ENCODE measurements around the gene RHCG.

The RHCG gene

DNA sequence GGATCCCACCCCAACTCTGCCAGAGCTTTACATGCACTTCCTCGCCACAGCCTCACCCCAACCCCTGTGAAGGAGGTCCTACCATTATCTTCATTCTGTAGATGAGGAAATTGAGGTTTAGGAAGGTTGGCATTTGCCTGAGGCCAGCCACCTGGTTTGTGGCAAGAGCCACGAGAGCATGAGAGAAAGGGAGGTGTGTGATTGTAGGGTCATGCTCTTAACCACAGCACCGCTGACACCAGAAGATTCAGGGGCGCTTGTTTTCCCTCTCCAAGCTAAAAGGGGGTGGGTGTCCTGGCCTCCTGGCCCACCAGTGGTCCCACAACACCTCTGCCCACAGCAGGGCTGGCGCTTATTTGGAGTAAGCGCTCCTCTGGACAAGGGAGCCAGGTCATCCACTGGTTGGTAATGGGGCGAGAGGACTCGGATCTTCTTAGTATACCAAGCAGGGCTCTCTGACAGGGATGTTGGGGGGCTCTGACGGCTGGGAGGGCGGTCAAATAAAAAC, 691 bp downstream of the RHCG start:
- TF ChIP-seq GATA1 (IDR thresholded peaks at IDR 0.05; ENCODE audit: low read depth, low read length) (no peak), POLR2A (IDR thresholded peaks at IDR 0.05; ENCODE audit: low read length) (no peak)
- no peak for DNase-seq

GRCh38 chr15:89494941-89495637, 1.3 kb downstream of the RHCG start:
- TF ChIP-seq POLR2A (IDR thresholded peaks at IDR 0.05; ENCODE audit: low read length) (no peak), GATA1 (IDR thresholded peaks at IDR 0.05; ENCODE audit: low read depth, low read length) (no peak)
- DNase-seq: peak; percentile 45 to 51

DNA sequence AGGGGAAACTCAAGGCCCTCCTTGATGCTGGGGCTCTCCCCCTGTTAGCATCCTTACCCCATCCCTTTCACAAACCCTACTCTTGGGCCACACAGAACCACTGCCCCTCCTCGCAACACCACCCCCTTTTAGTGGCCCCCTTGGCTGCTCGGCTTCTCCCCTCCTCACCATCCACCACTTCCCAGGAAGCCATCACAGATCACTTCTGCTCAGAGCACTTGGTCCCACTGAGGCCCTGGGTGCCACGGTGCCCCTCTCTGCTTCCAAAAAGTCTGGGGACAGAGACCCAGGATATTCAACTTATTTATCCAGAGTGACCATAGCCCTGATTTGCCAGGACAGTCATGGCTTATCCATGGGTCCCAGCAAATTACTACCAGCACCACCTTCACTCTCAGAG, 2.4 kb downstream of the RHCG start:
- DNase-seq: no peak
- TF ChIP-seq POLR2A (IDR thresholded peaks at IDR 0.05; ENCODE audit: low read length) (no peak), GATA1 (IDR thresholded peaks at IDR 0.05; ENCODE audit: low read depth, low read length) (no peak)

DNA sequence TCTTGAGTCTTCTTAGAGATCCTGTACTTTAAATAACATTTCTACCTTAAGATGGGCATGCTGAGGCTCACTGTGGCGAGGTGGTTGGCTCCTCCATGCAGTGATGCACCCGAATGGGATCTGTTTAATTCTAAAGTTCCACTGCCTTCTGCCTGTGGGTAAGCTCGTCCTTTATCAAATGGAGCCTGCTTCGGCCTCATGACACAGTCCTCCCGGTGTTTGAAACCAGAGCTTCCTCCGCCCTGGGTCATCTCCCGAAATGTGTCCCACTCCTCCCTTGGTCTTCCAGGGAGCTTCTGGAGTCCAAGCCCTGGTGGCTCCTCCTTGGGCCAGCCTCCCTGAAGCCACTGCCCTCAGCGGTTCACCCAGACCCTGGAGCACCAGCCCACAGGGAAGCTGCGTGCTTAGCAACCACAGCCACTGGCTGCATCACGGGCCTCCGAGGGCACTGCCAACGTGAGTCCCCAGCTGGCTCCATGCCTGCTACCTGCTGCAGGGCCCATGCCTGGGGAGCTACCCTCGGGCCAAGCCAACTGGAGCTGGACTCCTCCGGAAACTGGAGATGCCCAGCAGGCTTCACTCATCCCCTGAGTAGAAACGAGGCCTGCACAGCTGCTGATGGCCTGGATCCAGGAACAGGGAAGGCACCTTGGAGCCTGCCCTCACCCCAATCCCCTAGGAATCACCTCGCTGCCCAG, 3.3 kb downstream of the RHCG start:
- no peak for TF ChIP-seq POLR2A (IDR thresholded peaks at IDR 0.05; ENCODE audit: low read length)
- no peak for TF ChIP-seq GATA1 (IDR thresholded peaks at IDR 0.05; ENCODE audit: low read depth, low read length)
- no peak for DNase-seq

- TF ChIP-seq POLR2A (IDR thresholded peaks at IDR 0.05; ENCODE audit: low read length) (no peak), GATA1 (IDR thresholded peaks at IDR 0.05; ENCODE audit: low read depth, low read length) (no peak)
These were observed 4.2 kb downstream of the RHCG start for GRCh38 chr15:89492111-89492641.

DNA sequence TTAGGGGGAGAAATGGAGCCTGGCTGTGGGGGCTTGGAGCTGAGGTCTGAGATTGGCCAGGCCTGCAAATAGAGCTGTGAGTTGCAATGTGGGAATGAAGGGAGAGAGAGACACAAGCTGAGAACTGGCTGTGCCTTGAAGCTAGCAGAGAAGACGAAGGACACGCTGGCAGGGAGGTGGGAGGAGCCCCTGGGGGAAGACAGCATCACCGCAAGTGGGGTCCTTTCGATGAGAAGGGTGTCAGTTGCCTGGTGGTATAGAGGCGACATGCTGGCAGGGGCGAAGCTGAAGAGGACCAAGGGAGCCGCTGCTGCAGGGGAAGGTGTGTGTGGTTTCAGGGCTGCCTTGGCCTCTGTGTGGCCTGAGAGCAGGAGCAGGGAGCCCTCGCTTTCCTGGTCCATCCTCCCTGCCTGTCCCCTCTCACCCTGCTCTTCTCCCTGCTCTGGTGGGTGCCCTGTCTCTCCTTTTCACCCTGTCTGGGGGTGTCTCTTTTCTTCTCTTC, 5.5 kb downstream of the RHCG start:
- TF ChIP-seq GATA1 (IDR thresholded peaks at IDR 0.05; ENCODE audit: low read depth, low read length) (no peak), POLR2A (IDR thresholded peaks at IDR 0.05; ENCODE audit: low read length) (no peak)
- DNase-seq: no peak

More at GRCh38 chr15:89492111-89492641, 4.2 kb downstream of the RHCG start:
- no peak for DNase-seq

- TF ChIP-seq GATA1 (IDR thresholded peaks at IDR 0.05; ENCODE audit: low read depth, low read length) (no peak), POLR2A (IDR thresholded peaks at IDR 0.05; ENCODE audit: low read length) (no peak)
- DNase-seq: no peak
These were observed 6.1 kb downstream of the RHCG start for GRCh38 chr15:89490081-89490813.

GRCh38 chr15:89489376-89489775, 7.0 kb downstream of the RHCG start:
- no peak for TF ChIP-seq GATA1 (IDR thresholded peaks at IDR 0.05; ENCODE audit: low read depth, low read length)
- TF ChIP-seq POLR2A (IDR thresholded peaks at IDR 0.05; ENCODE audit: low read length): no peak
- no peak for DNase-seq

- no peak for DNase-seq
- TF ChIP-seq GATA1 (IDR thresholded peaks at IDR 0.05; ENCODE audit: low read depth, low read length) (no peak), POLR2A (IDR thresholded peaks at IDR 0.05; ENCODE audit: low read length) (no peak)
These were observed 8.6 kb downstream of the RHCG start for GRCh38 chr15:89487791-89488190.

DNA sequence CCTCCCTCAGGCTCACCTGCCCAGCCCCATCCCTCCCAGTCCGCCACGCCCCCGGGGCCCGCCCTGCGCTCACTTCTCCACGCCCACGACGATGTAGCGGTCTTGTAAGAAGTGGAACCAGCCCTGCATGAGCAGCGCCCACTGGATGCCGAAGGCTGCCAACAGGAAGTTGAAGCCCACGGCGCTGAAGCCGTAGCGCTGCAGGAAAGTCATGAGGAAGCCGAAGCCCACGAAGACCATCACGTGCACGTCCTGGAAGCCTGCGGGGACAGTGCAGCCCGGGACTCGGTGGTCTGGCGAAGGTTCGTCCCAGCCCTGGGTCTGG, 9.7 kb downstream of the RHCG start:
- peak in 1 of 2 experiments; percentile 7 for DNase-seq
- TF ChIP-seq POLR2A (IDR thresholded peaks at IDR 0.05; ENCODE audit: low read length) (no peak), GATA1 (IDR thresholded peaks at IDR 0.05; ENCODE audit: low read depth, low read length) (no peak)

- no peak for DNase-seq
- no peak for TF ChIP-seq GATA1 (IDR thresholded peaks at IDR 0.05; ENCODE audit: low read depth, low read length)
These were observed 13.3 kb downstream of the RHCG start for GRCh38 chr15:89483079-89483478.

DNA sequence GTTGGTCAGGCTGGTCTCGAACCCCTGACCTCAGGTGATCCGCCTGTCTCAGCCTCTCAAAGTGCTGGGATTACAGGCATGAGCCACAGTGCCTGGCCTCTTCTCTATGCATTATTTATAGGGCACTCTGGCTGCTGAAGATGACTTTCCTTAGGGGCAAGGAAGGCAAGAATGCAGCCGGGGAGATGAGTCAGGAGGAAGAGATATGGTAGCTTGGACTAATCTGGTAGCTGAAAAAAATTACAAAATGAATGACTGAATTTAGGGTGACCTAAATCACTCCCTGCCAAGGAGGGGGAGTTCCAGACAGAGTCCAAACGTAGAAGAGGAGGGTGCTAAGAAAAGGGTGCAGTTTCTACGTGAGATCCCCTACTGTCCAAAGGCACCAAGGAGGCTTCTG, 14.2 kb downstream of the RHCG start:
- DNase-seq: no peak

GRCh38 chr15:89480505-89480904, 15.9 kb downstream of the RHCG start:
- TF ChIP-seq POLR2A (IDR thresholded peaks at IDR 0.05; ENCODE audit: low read length): no peak
- no peak for TF ChIP-seq GATA1 (IDR thresholded peaks at IDR 0.05; ENCODE audit: low read depth, low read length)
- DNase-seq: no peak

More for the DNA sequence above, 14.2 kb downstream of the RHCG start:
- TF ChIP-seq POLR2A (IDR thresholded peaks at IDR 0.05; ENCODE audit: low read length): no peak

- no peak for DNase-seq
- TF ChIP-seq POLR2A (IDR thresholded peaks at IDR 0.05; ENCODE audit: low read length) (no peak), GATA1 (IDR thresholded peaks at IDR 0.05; ENCODE audit: low read depth, low read length) (no peak)
These were observed 17.2 kb downstream of the RHCG start for GRCh38 chr15:89479173-89479572.
